Endothelial cell of umbilical vein (primary cell): ENCODE data around the gene AHNAK2. TPM values are rescaled to one million over a fixed set of nuclear protein-coding genes. Genes with fewer than 3 reads are reported as not detected.

ENCODE experiments used
- BruUV-seq: library from RNA; stranded (reverse); fragments of 400-500 nt; replicated peaks from 2 replicates; lab custom pipeline; 2021; lab: Mats Ljungman, UMichigan
- CTCF ChIA-PET: fragments of 300-600, 350-600 bp; sonication (Branson Sonifier 250); formaldehyde crosslinking; loops from one replicate; lab custom pipeline; 2021; ENCODE audit warnings: antibody characterized with exemption, inconsistent platforms; lab: Charles Lee
- POLR2A ChIA-PET: fragments of 300-600, 350-600 bp; sonication (Branson Sonifier 250); formaldehyde crosslinking; loops from one replicate; lab custom pipeline; 2021; ENCODE audit warnings: antibody characterized with exemption, inconsistent platforms; lab: Charles Lee
- DNase-seq: peaks from one replicate; pipeline ENCODE4 v3.0.0-alpha.2; 2011; ENCODE audit warnings: low read depth, low spot score
- FAIRE-seq: peaks from 2 replicates; lab custom pipeline; 2011; peaks lifted over from hg19 to GRCh38; lab: Jason Lieb, UNC
- H2AFZ ChIP-seq: 2 replicates; pipeline ENCODE4 v1.6.0; 2012; ENCODE audit warnings: low read depth, low read length, control low read depth, inconsistent platforms
- H3K27ac ChIP-seq: 2 replicates; pipeline ENCODE4 v1.5.1; 2011; ENCODE audit warnings: low read depth, mild to moderate bottlenecking, control low read depth, low read length, moderate library complexity; ENCODE audit not compliant: insufficient read depth
- H3K27me3 ChIP-seq, 2 experiments: 2 replicates each; pipeline versions ENCODE4 v1.6.0 to v1.6.1; 2011; ENCODE audit warnings: low read length in 2 of 2, mixed read lengths in 1 of 2; ENCODE audit not compliant: control insufficient read depth in 2 of 2, insufficient read depth in 2 of 2
- H3K36me3 ChIP-seq, 2 experiments: 2 replicates in 1 of 2; 3 replicates in 1 of 2; pipeline ENCODE4 v1.5.1; 2011; ENCODE audit warnings: low read length in 2 of 2, mild to moderate bottlenecking in 1 of 2, moderate library complexity in 1 of 2; ENCODE audit not compliant: control insufficient read depth in 2 of 2, insufficient read depth in 2 of 2; ENCODE audit errors: extremely low read depth in 1 of 2
- H3K4me1 ChIP-seq: 3 replicates; pipeline ENCODE4 v1.5.1; 2011; ENCODE audit warnings: mild to moderate bottlenecking, low read length; ENCODE audit not compliant: control insufficient read depth, insufficient read depth; ENCODE audit errors: extremely low read depth
- H3K4me2 ChIP-seq: 2 replicates; pipeline ENCODE4 v1.6.1; 2011; ENCODE audit warnings: low read length, control low read depth, mixed read lengths; ENCODE audit not compliant: insufficient read depth
- H3K4me3 ChIP-seq, 3 experiments: fragments of 200-600 bp in 1 of 3; sonication (generic), shearing (Covaris generic) in 1 of 3; replicated peaks in 1 of 3; 2 replicates each; pipeline ENCODE4 v1.5.1; 2011 to 2016; ENCODE audit warnings: control low read depth in 3 of 3, low read length in 3 of 3, mild to moderate bottlenecking in 2 of 3, inconsistent platforms in 1 of 3, low read depth in 1 of 3, moderate library complexity in 1 of 3; ENCODE audit not compliant: insufficient read depth in 1 of 3
- H3K79me2 ChIP-seq: 2 replicates; pipeline ENCODE4 v1.6.0; 2012; ENCODE audit warnings: low read length, inconsistent platforms; ENCODE audit not compliant: control insufficient read depth, insufficient read depth
- H3K9ac ChIP-seq: replicated peaks from 2 replicates; pipeline ENCODE3; 2011; ENCODE audit warnings: low read length, control low read depth; ENCODE audit not compliant: insufficient read depth; ENCODE audit errors: extremely low read depth
- H3K9me1 ChIP-seq: replicated peaks from 3 replicates; pipeline ENCODE4 v1.6.0; 2011; ENCODE audit warnings: mild to moderate bottlenecking, low read length; ENCODE audit not compliant: control insufficient read depth, insufficient read depth; ENCODE audit errors: extremely low read depth
- H3K9me3 ChIP-seq: replicated peaks from 2 replicates; pipeline ENCODE4 v1.5.1; 2012; ENCODE audit warnings: low read length, inconsistent platforms; ENCODE audit not compliant: control insufficient read depth, insufficient read depth
- H4K20me1 ChIP-seq: replicated peaks from 2 replicates; pipeline ENCODE3; 2011; ENCODE audit warnings: mild to moderate bottlenecking, low read length; ENCODE audit not compliant: control insufficient read depth, insufficient read depth; ENCODE audit errors: extremely low read depth
- CTCF ChIP-seq, 2 donors: IDR thresholded peaks; 1 replicate in 1 of 2; 2 replicates in 1 of 2; pipeline ENCODE4 v1.5.1; 2011; ENCODE audit warnings: low read length in 2 of 2, mild to moderate bottlenecking in 2 of 2, moderate library complexity in 2 of 2, control low read depth in 1 of 2, inconsistent platforms in 1 of 2, low read depth in 1 of 2; ENCODE audit not compliant: insufficient read depth in 1 of 2; ENCODE audit errors: extremely low read depth in 1 of 2
- EZH2 ChIP-seq: IDR thresholded peaks from 2 replicates; pipeline ENCODE4 v1.6.1; 2012; ENCODE audit warnings: borderline replicate concordance, low read depth, mild to moderate bottlenecking, moderate library complexity, low read length, inconsistent platforms; ENCODE audit not compliant: severe bottlenecking
- FOS ChIP-seq: IDR thresholded peaks from 2 replicates; pipeline ENCODE4 v1.6.1; 2011; ENCODE audit warnings: mild to moderate bottlenecking, low read length, moderate library complexity, borderline replicate concordance; ENCODE audit not compliant: insufficient read depth
- GATA2 ChIP-seq: IDR thresholded peaks from 2 replicates; pipeline ENCODE4 v1.7.0; 2011; ENCODE audit warnings: low read depth, mild to moderate bottlenecking, moderate library complexity, mixed read lengths, low read length; ENCODE audit not compliant: insufficient read length, insufficient read depth
- JUN ChIP-seq: IDR thresholded peaks from 2 replicates; pipeline ENCODE4 v1.6.1; 2011; ENCODE audit warnings: borderline replicate concordance, low read depth; ENCODE audit not compliant: insufficient read length, insufficient read depth
- MAX ChIP-seq: IDR thresholded peaks from 2 replicates; pipeline ENCODE4 v1.6.1; 2011; ENCODE audit not compliant: insufficient read depth, insufficient read length
- MYC ChIP-seq: IDR thresholded peaks from one replicate; pipeline ENCODE4 v1.6.1; 2011; ENCODE audit warnings: mild to moderate bottlenecking, low read depth, low read length
- POLR2A ChIP-seq: IDR thresholded peaks from 2 replicates; pipeline ENCODE4 v1.6.1; 2012; ENCODE audit warnings: low read depth, mild to moderate bottlenecking, control low read depth, low read length
- POLR2AphosphoS5 ChIP-seq: IDR thresholded peaks from 2 replicates; pipeline ENCODE4 v1.6.1; 2012; ENCODE audit warnings: low read depth, mild to moderate bottlenecking, control low read depth, low read length, moderate library complexity; ENCODE audit not compliant: insufficient read depth
- dilution Hi-C: fragments of 300-500 bp; cut with MboI; formaldehyde crosslinking; loops from one replicate; pipeline ENCODE4 v1.15.0; 2019; ENCODE audit warnings: low sequenced_read_pairs; ENCODE audit not compliant: extremely low pct_ligation_motif_present
- intact Hi-C: fragments of 100-400 bp; cut with micrococcal nuclease; formaldehyde crosslinking; loops from one replicate; pipeline ENCODE4 v1.10.0; 2022
- polyA plus RNA-seq, 4 experiments: library from polyadenylated mRNA; depleted of rRNA in 3 of 4; stranded (reverse) in 3 of 4; unstranded in 1 of 4; fragments of >200 nt; gene quantifications; 2 replicates each; pipeline versions ENCODE4 v1.2.1 to v1.2.3, GENCODE V29; 2011 to 2012; ENCODE audit warnings: missing spikeins in 1 of 4
- total RNA-seq: library from RNA; stranded (reverse); gene quantifications from 2 replicates; pipeline ENCODE4 v1.2.3, GENCODE V29; 2021

Gene AHNAK2
- total and polyA plus RNA-seq, 2 donors (not counting 3 experiments of a cell fraction or from before 2014, with no cell fraction given): 17.7 to 68.7 TPM

- FAIRE-seq (no peak), DNase-seq (no peak)
- no peaks in the 10 kb centered on the region for H3K9me3 ChIP-seq
- H3K79me2 ChIP-seq: no peaks in the 10 kb centered on the region
- TF ChIP-seq JUN (no peak), POLR2AphosphoS5 (no peak), POLR2A (no peak), EZH2 (no peak), GATA2 (no peak), CTCF (IDR thresholded peaks at IDR 0.05; ENCODE audit: extremely low read depth in 1 of 2, insufficient read depth in 1 of 2, low read depth in 1 of 2, low read length in 2 of 2) (no peak), MAX (no peak), FOS (no peak), MYC (no peak)
- H3K4me1 ChIP-seq: peaks cover 16% of the 10 kb centered on the region
- H3K27ac ChIP-seq: no peak overlapping the region
- intact Hi-C loops (no loop called here), dilution Hi-C loops (no loop called here)
- H4K20me1 ChIP-seq: no peaks in the 10 kb centered on the region
- H3K4me2 ChIP-seq: no peak overlapping the region
- ChIA-PET POLR2A (no interaction called here), CTCF (interaction anchor here (0.7 to 1.8 kb wide), 4 partner anchors 75 to 189 kb away, joined by 3 to 13 read pairs (median 4); no protein-coding TSS in a partner anchor)
- no peaks in the 10 kb centered on the region for H3K36me3 ChIP-seq
- no TSS peak for BruUV-seq
- H3K4me3 ChIP-seq: no peak overlapping the region
- H3K27me3 ChIP-seq: no peaks in the 10 kb centered on the region
- H2AFZ ChIP-seq: no peak overlapping the region
- no peaks in the 10 kb centered on the region for H3K9me1 ChIP-seq
- H3K9ac ChIP-seq: no peak overlapping the region
Observed at GRCh38 chr14:104898195-104898558, 80.0 kb downstream of the AHNAK2 start.
